GM06990 (cell line): ENCODE results near the gene MLKL.
A peak's percentile ranks its signal among the peaks of the same experiment; 100 is the strongest.

ENCODE experiments used
- DNase-seq: peaks from one replicate; pipeline ENCODE4 v3.0.0-alpha.2; 2011; ENCODE audit not compliant: insufficient read length; ENCODE audit errors: extremely low read depth
- H3K27me3 ChIP-seq: replicated peaks from 2 replicates; pipeline ENCODE4 v1.6.0; 2011; ENCODE audit warnings: low read length; ENCODE audit not compliant: control insufficient read depth, insufficient read depth
- H3K36me3 ChIP-seq: 2 replicates; pipeline ENCODE4 v1.5.1; 2011; ENCODE audit warnings: low read length; ENCODE audit not compliant: control insufficient read depth, insufficient read depth
- H3K4me3 ChIP-seq: replicated peaks from 2 replicates; pipeline ENCODE4 v1.5.1; 2011; ENCODE audit warnings: low read depth, mild to moderate bottlenecking, control low read depth, low read length
- TF ChIP-seq, protein P1 (sequence below): IDR thresholded peaks from 2 replicates; pipeline ENCODE4 v1.5.1; 2011; ENCODE audit warnings: low read length, control low read depth, mild to moderate bottlenecking, inconsistent platforms; ENCODE audit not compliant: insufficient read depth, poor library complexity, severe bottlenecking

Gene MLKL

DNA sequence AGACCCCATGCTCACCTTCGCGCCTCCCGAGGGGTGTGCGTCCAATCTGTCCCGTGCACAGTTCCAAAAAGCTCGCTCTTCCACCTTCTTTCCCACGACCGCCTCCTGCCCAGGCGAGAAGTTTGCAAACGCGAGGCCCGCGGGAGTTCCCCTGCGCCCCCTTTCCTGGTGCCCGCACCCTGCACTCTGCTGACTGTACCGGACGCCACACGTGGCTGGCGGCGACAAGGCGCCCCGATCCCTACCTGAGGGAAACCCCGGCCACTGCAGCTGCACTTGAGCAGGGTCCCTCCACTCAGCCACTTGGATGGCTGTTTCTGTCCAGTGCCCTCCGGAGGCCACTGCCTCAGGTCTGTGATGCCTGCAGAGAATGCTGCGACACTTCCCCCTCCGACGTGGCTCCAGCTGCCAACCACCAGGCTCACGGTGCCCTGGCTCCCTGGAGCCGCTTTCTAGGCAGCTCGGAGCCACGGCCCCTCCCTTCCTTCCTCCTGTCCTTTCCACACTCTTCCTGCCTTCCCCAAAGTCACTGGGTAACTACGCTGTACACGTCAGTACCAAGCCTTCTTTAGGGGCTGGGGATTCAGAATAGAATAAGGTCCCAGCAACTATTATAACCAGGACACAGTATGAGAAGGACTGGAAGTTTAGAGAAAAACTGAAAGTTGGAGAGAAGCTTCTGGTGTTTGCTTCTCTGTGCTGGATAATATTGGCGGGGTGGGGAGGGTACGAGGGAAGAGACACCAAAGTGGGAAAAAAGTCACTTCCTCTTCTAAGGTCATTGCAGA, at the start of gene MLKL:
Gene MLKL (minus strand): TSS at position 425 of the 788 bp plus-strand sequence. CDS start 5,105 bp downstream, outside the sequence.
- Histone ChIP-seq H3K27me3 (no peaks in the 10 kb centered on the region), H3K4me3 (peak within 1 kb of the TSS; percentile 88), H3K36me3 (no peaks in the 10 kb centered on the region)
- DNase-seq, result peak; percentile 74
- TF ChIP-seq, protein P1, sequence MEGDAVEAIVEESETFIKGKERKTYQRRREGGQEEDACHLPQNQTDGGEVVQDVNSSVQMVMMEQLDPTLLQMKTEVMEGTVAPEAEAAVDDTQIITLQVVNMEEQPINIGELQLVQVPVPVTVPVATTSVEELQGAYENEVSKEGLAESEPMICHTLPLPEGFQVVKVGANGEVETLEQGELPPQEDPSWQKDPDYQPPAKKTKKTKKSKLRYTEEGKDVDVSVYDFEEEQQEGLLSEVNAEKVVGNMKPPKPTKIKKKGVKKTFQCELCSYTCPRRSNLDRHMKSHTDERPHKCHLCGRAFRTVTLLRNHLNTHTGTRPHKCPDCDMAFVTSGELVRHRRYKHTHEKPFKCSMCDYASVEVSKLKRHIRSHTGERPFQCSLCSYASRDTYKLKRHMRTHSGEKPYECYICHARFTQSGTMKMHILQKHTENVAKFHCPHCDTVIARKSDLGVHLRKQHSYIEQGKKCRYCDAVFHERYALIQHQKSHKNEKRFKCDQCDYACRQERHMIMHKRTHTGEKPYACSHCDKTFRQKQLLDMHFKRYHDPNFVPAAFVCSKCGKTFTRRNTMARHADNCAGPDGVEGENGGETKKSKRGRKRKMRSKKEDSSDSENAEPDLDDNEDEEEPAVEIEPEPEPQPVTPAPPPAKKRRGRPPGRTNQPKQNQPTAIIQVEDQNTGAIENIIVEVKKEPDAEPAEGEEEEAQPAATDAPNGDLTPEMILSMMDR, result peak; percentile 15

DNA sequence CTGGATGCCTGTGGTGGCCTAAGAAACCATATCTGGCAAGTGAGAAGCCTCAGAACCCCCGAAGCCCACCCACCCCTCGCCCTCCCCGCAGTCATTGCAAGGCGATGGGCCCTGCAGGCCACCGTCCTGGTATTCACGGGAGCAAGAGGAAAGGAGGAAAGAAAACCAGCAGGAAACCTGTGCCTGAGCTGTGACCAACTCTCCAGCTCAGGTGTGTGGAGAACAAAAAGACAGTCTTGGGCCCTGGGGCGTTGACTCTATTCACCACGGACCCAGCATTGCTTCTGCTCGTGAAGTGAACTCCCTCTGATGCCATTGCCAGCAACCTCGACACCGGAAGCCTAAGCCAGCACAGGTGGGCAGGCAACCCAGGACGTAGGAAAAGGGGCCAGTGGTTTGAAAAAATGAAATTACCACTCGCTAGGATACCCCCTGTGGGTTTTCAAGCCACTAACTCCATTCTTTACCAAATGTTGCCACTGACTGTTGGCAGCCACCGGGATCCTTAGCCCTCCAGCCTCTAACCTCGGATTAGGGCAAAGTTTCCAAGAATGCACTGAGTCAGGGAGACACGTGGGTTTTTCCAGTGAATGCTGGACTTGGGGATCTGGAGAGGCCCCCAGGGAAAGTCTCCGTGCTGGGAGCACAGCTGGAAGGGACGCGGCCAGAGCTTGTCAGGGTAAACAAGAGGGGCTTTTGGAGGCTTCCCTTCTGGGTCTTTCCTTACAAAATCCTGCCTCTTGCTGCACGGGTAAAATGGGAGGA, 48.8 kb upstream of the MLKL start:
- no peaks in the 10 kb centered on the region for H3K36me3 ChIP-seq
- DNase-seq, result no peak
- TF ChIP-seq, protein P1, result no peak
- no peak overlapping the region for H3K4me3 ChIP-seq
- H3K27me3 ChIP-seq, result no peaks in the 10 kb centered on the region; the same call in 1 of the 2 replicates

DNA sequence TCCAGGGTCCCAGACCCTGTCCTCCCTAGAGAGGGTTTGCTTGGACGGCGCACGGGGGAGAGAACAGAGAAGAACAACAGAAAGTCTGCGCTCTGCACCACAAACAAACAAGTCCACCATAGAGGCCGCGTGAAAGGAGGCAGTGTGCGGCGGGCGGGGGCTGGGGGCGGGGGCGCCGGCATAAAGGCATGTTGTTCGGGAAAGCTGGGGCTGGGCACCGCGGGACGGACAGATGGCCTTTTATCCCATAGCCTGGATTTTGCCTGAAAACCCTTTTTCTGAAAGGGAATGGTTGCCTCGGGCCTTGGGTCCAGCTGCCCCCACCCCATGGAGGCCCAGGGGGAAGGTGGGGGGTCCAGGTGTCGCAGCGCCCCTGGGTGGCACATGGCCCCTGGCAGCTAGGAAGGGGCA, 48.0 kb upstream of the MLKL start:
- Histone ChIP-seq H3K4me3 (no peak overlapping the region), H3K36me3 (no peaks in the 10 kb centered on the region), H3K27me3 (no peaks in the 10 kb centered on the region; the same call in 1 of the 2 replicates)
- no peak for DNase-seq
- TF ChIP-seq, protein P1, result no peak

DNA sequence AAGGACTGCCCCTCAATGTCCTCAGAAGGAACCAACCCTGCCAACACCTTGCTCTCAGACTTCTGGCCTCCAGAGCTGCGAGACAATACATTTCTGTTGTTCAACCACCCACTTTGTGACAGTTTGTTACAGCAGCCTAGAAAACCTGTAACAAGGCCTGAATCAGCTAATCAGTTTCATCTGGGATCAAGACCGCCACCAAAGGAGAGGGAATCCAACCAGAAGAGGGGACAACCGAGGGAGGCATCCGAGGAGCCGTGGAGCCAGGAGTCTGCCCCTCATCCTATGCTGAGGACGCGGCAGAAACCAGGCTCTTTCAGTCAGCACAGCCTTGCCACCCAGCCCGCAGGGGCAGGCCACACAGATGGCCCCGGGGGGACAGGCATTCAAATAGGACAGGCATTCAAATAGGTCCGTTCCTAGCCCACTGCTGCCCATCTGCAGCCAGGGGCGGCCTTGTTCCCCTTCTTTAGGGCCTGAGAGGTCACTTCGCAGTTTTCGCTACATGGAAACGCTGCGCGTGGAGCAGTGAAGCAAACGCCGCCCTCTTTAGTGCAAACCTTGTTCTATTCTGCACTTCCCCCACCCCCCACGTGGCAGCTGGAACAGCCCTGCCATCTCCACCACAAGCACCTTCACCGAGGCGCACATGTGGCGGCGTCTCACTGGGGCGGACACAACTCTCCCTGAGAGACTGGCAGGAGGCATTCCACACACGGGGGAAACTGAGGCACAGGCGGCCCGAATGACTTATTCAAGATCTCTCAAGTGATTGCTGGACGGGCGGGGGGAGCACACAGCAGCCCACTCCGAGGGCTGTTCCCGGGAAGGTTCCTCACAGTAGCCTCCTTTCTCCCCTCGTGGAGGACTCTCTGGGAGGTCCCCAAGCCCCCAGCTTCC, 47.3 kb upstream of the MLKL start:
- DNase-seq, result no peak
- TF ChIP-seq, protein P1, result no peak
- Histone ChIP-seq H3K4me3 (no peak overlapping the region), H3K36me3 (no peaks in the 10 kb centered on the region), H3K27me3 (no peaks in the 10 kb centered on the region; the same call in 1 of the 2 replicates)

DNA sequence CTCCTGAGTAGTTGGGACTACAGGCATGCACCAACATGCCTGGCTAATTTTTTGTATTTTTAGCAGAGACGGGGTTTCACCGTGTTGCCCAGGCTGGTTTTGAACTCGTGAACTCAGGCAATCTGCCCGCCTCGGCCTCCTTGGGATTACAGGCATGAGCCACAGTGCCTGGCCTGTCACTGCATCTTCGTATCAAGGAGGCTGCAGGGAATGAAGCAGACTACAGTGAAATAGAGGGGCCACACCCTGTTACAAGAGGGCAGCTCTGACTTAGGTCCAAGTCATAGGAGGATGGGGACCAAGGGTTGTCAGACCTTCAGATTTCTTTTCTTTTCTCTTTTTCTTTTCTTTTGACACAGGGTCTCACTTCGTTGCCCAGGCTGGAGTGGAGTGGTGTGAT, 45.3 kb upstream of the MLKL start:
- no peak for DNase-seq
- TF ChIP-seq, protein P1, result no peak
- H3K4me3 ChIP-seq, result no peak overlapping the region
- no peaks in the 10 kb centered on the region for H3K36me3 ChIP-seq
- H3K27me3 ChIP-seq, result no peaks in the 10 kb centered on the region; the same call in 1 of the 2 replicates
